Activated B cell treated with CpG ODN at 0.5 μM for 24 hours (primary cell): ENCODE measurements around the gene NKAIN2. TPM values are rescaled to one million over a fixed set of nuclear protein-coding genes. Genes with fewer than 3 reads are reported as not detected.

ENCODE experiments used
- ATAC-seq: fragments of 200-7000 bp; cut with Tn5 transposase; one replicate; pipeline ENCODE4 v1.10.0; 2021; ENCODE audit warnings: low read depth, mild to moderate bottlenecking, moderate library complexity
- CTCF ChIA-PET: fragments of 350-600 bp; sonication (Branson Sonifier 250); formaldehyde crosslinking; loops from one replicate; lab custom pipeline; 2021; ENCODE audit warnings: antibody characterized with exemption; lab: Charles Lee
- POLR2A ChIA-PET: fragments of 350-600 bp; sonication (Branson Sonifier 250); formaldehyde crosslinking; loops from one replicate; lab custom pipeline; 2021; ENCODE audit warnings: antibody characterized with exemption; lab: Charles Lee
- DNase-seq: peaks from one replicate; pipeline ENCODE4 v3.0.0; 2022
- H3K27ac Mint-ChIP-seq: one replicate; pipeline ENCODE4 v1.8.0; 2020; ENCODE audit warnings: mixed read lengths
- H3K27me3 Mint-ChIP-seq: one replicate; pipeline ENCODE4 v1.8.0; 2021; ENCODE audit warnings: mixed read lengths
- H3K36me3 Mint-ChIP-seq: one replicate; pipeline ENCODE4 v1.8.0; 2021; ENCODE audit warnings: low read depth, mixed read lengths
- H3K4me1 Mint-ChIP-seq: one replicate; pipeline ENCODE4 v1.8.0; 2021; ENCODE audit warnings: mixed read lengths
- H3K4me3 Mint-ChIP-seq: one replicate; pipeline ENCODE4 v1.8.0; 2020; ENCODE audit warnings: mild to moderate bottlenecking, mixed read lengths
- H3K9me3 Mint-ChIP-seq: one replicate; pipeline ENCODE4 v1.8.0; 2020; ENCODE audit warnings: mixed read lengths
- CTCF ChIP-seq: fragments of 200-600 bp; IDR thresholded peaks from one replicate; pipeline ENCODE4 v1.8.0; 2022; ENCODE audit warnings: antibody characterized with exemption, mild to moderate bottlenecking
- intact Hi-C: fragments of 100-400 bp; cut with micrococcal nuclease; formaldehyde crosslinking; loops from one replicate; pipeline ENCODE4 v1.15.1; 2024
- total RNA-seq: library from RNA; stranded (reverse); gene quantifications from 2 replicates; pipeline ENCODE4 v1.2.3, GENCODE V29; 2022

NKAIN2 gene
- total RNA-seq, 1 donor from 2014 or later, result not detected

GRCh38 chr6:124777863-124778262, 974.2 kb downstream of the NKAIN2 start:
- ChIA-PET CTCF (no interaction called here), POLR2A (no interaction called here)
- no peaks in the 10 kb centered on the region for H3K4me1 Mint-ChIP-seq
- H3K9me3 Mint-ChIP-seq, result peaks cover 3% of the 10 kb centered on the region
- no peaks in the 10 kb centered on the region for H3K27me3 Mint-ChIP-seq
- intact Hi-C loops, result no loop called here
- no peaks in the 10 kb centered on the region for H3K36me3 Mint-ChIP-seq
- H3K27ac Mint-ChIP-seq, result no peak overlapping the region
- TF ChIP-seq CTCF, result no peak
- H3K4me3 Mint-ChIP-seq, result no peak overlapping the region
- ATAC-seq (no peak), DNase-seq (no peak)

GRCh38 chr6:124780623-124781022, 977.0 kb downstream of the NKAIN2 start:
- no peak for TF ChIP-seq CTCF
- DNase-seq (no peak), ATAC-seq (no peak)
- intact Hi-C loops, result no loop called here
- ChIA-PET POLR2A (no interaction called here), CTCF (no interaction called here)
- Mint-ChIP-seq H3K4me3 (no peak overlapping the region), H3K27ac (no peak overlapping the region), H3K36me3 (no peaks in the 10 kb centered on the region), H3K4me1 (no peaks in the 10 kb centered on the region), H3K27me3 (no peaks in the 10 kb centered on the region), H3K9me3 (peaks cover 4% of the 10 kb centered on the region)

GRCh38 chr6:124783344-124783743, 979.7 kb downstream of the NKAIN2 start:
- ATAC-seq, result no peak
- Mint-ChIP-seq H3K27me3 (no peaks in the 10 kb centered on the region), H3K4me3 (no peak overlapping the region), H3K9me3 (peaks cover 4% of the 10 kb centered on the region), H3K27ac (no peak overlapping the region), H3K4me1 (no peaks in the 10 kb centered on the region), H3K36me3 (no peaks in the 10 kb centered on the region)
- CTCF ChIA-PET, result no interaction called here
- no peak for DNase-seq
- no peak for TF ChIP-seq CTCF
- POLR2A ChIA-PET, result no interaction called here
- intact Hi-C loops, result no loop called here

GRCh38 chr6:124791156-124791555, 987.5 kb downstream of the NKAIN2 start:
- TF ChIP-seq CTCF, result no peak
- H3K9me3 Mint-ChIP-seq, result no peaks in the 10 kb centered on the region
- H3K27me3 Mint-ChIP-seq, result no peaks in the 10 kb centered on the region
- ChIA-PET POLR2A (no interaction called here), CTCF (no interaction called here)
- H3K4me3 Mint-ChIP-seq, result no peak overlapping the region
- ATAC-seq (no peak), DNase-seq (no peak)
- no peak overlapping the region for H3K27ac Mint-ChIP-seq
- no peaks in the 10 kb centered on the region for H3K36me3 Mint-ChIP-seq
- no peaks in the 10 kb centered on the region for H3K4me1 Mint-ChIP-seq
- intact Hi-C loops, result no loop called here

- Mint-ChIP-seq H3K27me3 (no peaks in the 10 kb centered on the region), H3K4me1 (no peaks in the 10 kb centered on the region), H3K27ac (no peak overlapping the region), H3K4me3 (no peak overlapping the region), H3K9me3 (no peaks in the 10 kb centered on the region), H3K36me3 (no peaks in the 10 kb centered on the region)
- ATAC-seq (no peak), DNase-seq (no peak)
- intact Hi-C loops, result no loop called here
- CTCF ChIA-PET, result no interaction called here
- no peak for TF ChIP-seq CTCF
- POLR2A ChIA-PET, result no interaction called here
Measured at GRCh38 chr6:124792386-124792785, 988.7 kb downstream of the NKAIN2 start.
